Astrocyte of the cerebellum (primary cell): Measurements from ENCODE around the gene LURAP1L.

Experiments
- DNase-seq: peaks from one replicate; pipeline ENCODE4 v3.0.0-alpha.2; 2011; ENCODE audit warnings: low read depth
- H3K4me3 ChIP-seq: 2 replicates; pipeline ENCODE4 v1.5.1; 2011; ENCODE audit warnings: mild to moderate bottlenecking, low read depth, low read length, moderate library complexity
- CTCF ChIP-seq: IDR thresholded peaks from 2 replicates; pipeline ENCODE4 v1.5.1; 2012; ENCODE audit warnings: low read length, low read depth, moderate library complexity, mild to moderate bottlenecking; ENCODE audit errors: missing control alignments
- in situ Hi-C: cut with HindIII; loops from 2 replicates; pipeline ENCODE4 v1.10.0; 2017; ENCODE audit warnings: low sequenced_read_pairs

The LURAP1L gene

DNA sequence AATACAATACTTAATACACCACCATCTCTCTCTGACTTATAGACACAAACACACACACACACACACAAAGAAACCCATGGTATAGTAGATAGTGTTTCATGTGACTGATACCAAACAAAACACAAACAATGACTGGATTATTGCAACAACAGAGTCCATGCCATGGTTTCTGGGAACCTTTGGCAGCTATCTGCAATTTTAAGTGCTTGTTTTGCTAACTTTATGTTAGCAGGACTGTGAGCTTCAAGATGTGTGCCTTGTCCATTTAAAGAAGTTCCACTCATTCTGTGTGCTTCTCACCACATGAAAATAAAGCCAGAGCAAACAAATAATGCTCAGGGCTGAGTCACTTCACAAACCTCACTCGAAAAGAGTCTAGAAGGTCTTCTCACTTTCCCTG, 15.1 kb upstream of the LURAP1L start:
- H3K4me3 ChIP-seq, result no peak overlapping the region
- TF ChIP-seq CTCF, result no peak
- in situ Hi-C loops, result no loop called here
- no peak for DNase-seq

- in situ Hi-C loops, result no loop called here
- no peak for TF ChIP-seq CTCF
- no peak overlapping the region for H3K4me3 ChIP-seq
- no peak for DNase-seq
Observed at GRCh38 chr9:12760758-12761157, 14.1 kb upstream of the LURAP1L start.

DNA sequence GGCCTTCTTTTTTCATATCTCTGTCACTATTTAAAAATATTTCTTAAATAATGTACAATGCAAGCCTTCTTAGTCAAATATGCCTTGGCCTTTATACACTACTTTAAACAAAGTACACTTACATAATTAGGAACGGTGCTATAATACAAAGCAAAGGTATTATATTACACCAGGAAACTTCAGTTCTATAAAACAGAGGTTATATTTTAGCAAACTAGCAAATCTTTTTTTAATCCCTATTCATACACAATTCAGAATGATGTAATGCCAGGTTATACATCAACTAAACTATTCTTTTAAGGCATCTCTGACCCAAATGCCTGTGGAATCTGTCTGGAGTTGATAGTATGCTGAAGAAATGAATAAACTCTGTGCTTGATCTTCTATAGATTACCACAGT, 10.7 kb upstream of the LURAP1L start:
- H3K4me3 ChIP-seq, result no peak overlapping the region

GRCh38 chr9:12765088-12765798, 9.6 kb upstream of the LURAP1L start:
- no peak for TF ChIP-seq CTCF
- in situ Hi-C loops, result no loop called here
- H3K4me3 ChIP-seq, result no peak overlapping the region
- DNase-seq, result no peak

More for the DNA sequence above, 10.7 kb upstream of the LURAP1L start:
- in situ Hi-C loops, result no loop called here
- DNase-seq, result no peak
- TF ChIP-seq CTCF, result no peak

DNA sequence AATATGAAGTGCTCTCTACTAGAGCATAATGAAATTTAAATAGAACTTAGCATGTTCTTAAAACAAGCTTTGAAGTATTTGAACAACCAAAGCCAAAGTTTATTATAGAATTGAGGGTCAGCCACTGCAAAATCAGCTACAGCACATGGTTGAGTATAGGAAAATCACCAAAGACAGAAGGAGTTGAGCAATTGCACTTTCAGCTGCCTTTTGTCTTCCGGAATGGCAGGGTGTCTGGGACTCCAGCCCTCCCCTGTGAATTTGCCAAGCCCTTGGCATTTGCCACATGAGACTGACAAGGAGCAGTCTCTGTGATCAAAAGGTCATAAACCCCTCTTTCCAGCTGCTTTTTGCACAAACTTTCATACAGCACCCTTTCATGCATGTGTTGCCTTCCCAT, 8.5 kb upstream of the LURAP1L start:
- no peak overlapping the region for H3K4me3 ChIP-seq
- TF ChIP-seq CTCF, result no peak
- in situ Hi-C loops, result no loop called here
- DNase-seq, result no peak

DNA sequence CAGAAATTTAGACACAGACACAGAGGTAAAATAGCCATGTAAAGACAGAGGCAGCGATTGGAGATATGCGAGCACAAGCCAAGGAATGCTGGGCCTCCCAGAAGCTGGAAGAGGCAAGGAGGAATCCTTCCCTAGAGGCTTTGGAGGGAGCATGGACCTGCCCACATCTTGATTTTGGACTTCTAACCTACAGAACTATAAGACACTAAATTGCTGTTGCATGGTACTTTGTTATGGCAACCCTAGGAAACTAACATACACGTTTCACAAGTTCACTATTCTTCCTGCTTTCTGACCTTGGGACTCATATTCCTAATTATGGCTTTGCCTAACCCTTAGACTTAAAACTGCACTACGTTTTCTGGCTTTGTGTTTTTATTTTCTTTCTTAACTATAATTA, 4.6 kb upstream of the LURAP1L start:
- no peak for DNase-seq
- no peak overlapping the region for H3K4me3 ChIP-seq
- in situ Hi-C loops, result no loop called here
- no peak for TF ChIP-seq CTCF
